K562 (cell line): Measurements from ENCODE around the gene PRKAG1. TPM values are rescaled to one million over a fixed set of nuclear protein-coding genes. Genes with fewer than 3 reads are reported as not detected.

Source experiments
- BDP1 ChIP-seq: IDR thresholded peaks from 3 replicates; pipeline ENCODE4 v1.6.1; 2011; ENCODE audit not compliant: insufficient read length, insufficient read depth
- CBFB ChIP-seq: sonication (generic); formaldehyde crosslinking; IDR thresholded peaks from 2 replicates; pipeline ENCODE4 v1.4.0; 2020; ENCODE audit warnings: mild to moderate bottlenecking, missing genetic modification reagents
- CHD4 ChIP-seq: fragments of 200-600 bp; sonication (generic); IDR thresholded peaks from 3 replicates; pipeline ENCODE4 v1.6.1; 2012; ENCODE audit warnings: low read depth, mild to moderate bottlenecking, mixed read lengths, low read length, inconsistent platforms; ENCODE audit not compliant: insufficient read depth, insufficient replicate concordance, poor library complexity, severe bottlenecking
- DPF2 ChIP-seq: fragments of 450-650 bp; IDR thresholded peaks from 2 replicates; pipeline ENCODE4 v1.6.1; 2016
- EGR1 ChIP-seq: fragments of 450-650 bp; conservative IDR thresholded peaks from 2 replicates; pipeline ENCODE4 v1.6.1; 2017; ENCODE audit warnings: mild to moderate bottlenecking
- EP400 ChIP-seq: fragments of 450-650 bp; IDR thresholded peaks from 2 replicates; pipeline ENCODE4 v1.6.1; 2017; ENCODE audit warnings: antibody characterized with exemption, mild to moderate bottlenecking, moderate library complexity
- HDAC8 ChIP-seq: fragments of 450-650 bp; IDR thresholded peaks from 2 replicates; pipeline ENCODE4 v1.6.1; 2016; ENCODE audit warnings: mild to moderate bottlenecking, missing genetic modification characterization, moderate library complexity, missing compliant biosample characterization
- HMGXB4 ChIP-seq: sonication (generic); formaldehyde crosslinking; IDR thresholded peaks from 2 replicates; pipeline ENCODE4 v1.8.1; 2023; ENCODE audit warnings: mild to moderate bottlenecking, missing genetic modification reagents
- JUNB ChIP-seq: fragments of 450-650 bp; formaldehyde crosslinking; conservative IDR thresholded peaks from 2 replicates; pipeline ENCODE4 v1.4.0; 2020; ENCODE audit warnings: mild to moderate bottlenecking
- MEF2A ChIP-seq: IDR thresholded peaks from 2 replicates; pipeline ENCODE4 v1.6.1; 2011; ENCODE audit warnings: low read depth, mild to moderate bottlenecking, low read length, moderate library complexity; ENCODE audit not compliant: control insufficient read depth
- PATZ1 ChIP-seq: fragments of 250-450 bp; sonication (Bioruptor Pico); IDR thresholded peaks from 2 replicates; pipeline ENCODE4 v1.5.0; 2020; ENCODE audit warnings: mild to moderate bottlenecking, borderline replicate concordance
- RAD21 ChIP-seq, 2 experiments: fragments of 250-450 bp in 1 of 2; fragments of 450-650 bp in 1 of 2; sonication (Bioruptor Pico) in 1 of 2; formaldehyde crosslinking in 1 of 2; IDR thresholded peaks in 1 of 2; conservative IDR thresholded peaks in 1 of 2; 2 replicates each; pipeline versions ENCODE4 v1.4.0 to v1.8.0; 2020 to 2022; ENCODE audit warnings: mild to moderate bottlenecking in 2 of 2, moderate library complexity in 1 of 2
- SMAD4 ChIP-seq: fragments of 250-450 bp; sonication (Bioruptor Pico); conservative IDR thresholded peaks from 2 replicates; pipeline ENCODE4 v1.8.0; 2021; ENCODE audit warnings: inconsistent platforms, mild to moderate bottlenecking, moderate library complexity
- SMARCC2 ChIP-seq: fragments of 450-650 bp; IDR thresholded peaks from 2 replicates; pipeline ENCODE4 v1.6.1; 2017; ENCODE audit warnings: antibody characterized with exemption, moderate library complexity, mild to moderate bottlenecking, low read depth
- SUPT5H ChIP-seq: fragments of 450-650 bp; IDR thresholded peaks from 2 replicates; pipeline ENCODE4 v1.6.1; 2016
- TCF7 ChIP-seq: sonication (generic); IDR thresholded peaks from 2 replicates; pipeline ENCODE4 v1.6.1; 2016; ENCODE audit warnings: antibody characterized with exemption, borderline replicate concordance
- ZBED1 ChIP-seq: IDR thresholded peaks from 2 replicates; pipeline ENCODE4 v1.6.1; 2014
- ZC3H4 ChIP-seq: sonication (generic); formaldehyde crosslinking; IDR thresholded peaks from 2 replicates; pipeline ENCODE4 v1.9.0; 2021; ENCODE audit warnings: missing genetic modification reagents, borderline replicate concordance
- ZFPM2 ChIP-seq: fragments of 250-450 bp; sonication (Bioruptor Pico); IDR thresholded peaks from 2 replicates; pipeline ENCODE4 v1.5.1; 2022; ENCODE audit warnings: mild to moderate bottlenecking
- ZNF280B ChIP-seq: fragments of 250-450 bp; sonication (Bioruptor Pico); IDR thresholded peaks from 2 replicates; pipeline ENCODE4 v1.5.1; 2021; ENCODE audit warnings: mild to moderate bottlenecking
- ZNF3 ChIP-seq: fragments of 250-450 bp; sonication (Bioruptor Pico); IDR thresholded peaks from 2 replicates; pipeline ENCODE4 v1.5.0; 2021; ENCODE audit warnings: mild to moderate bottlenecking, moderate library complexity
- ZNF324 ChIP-seq: fragments of 250-450 bp; sonication (Bioruptor Pico); IDR thresholded peaks from 2 replicates; pipeline ENCODE4 v1.4.0; 2020; ENCODE audit warnings: mild to moderate bottlenecking
- ZNF561 ChIP-seq: fragments of 450-650 bp; formaldehyde crosslinking; conservative IDR thresholded peaks from 2 replicates; pipeline ENCODE4 v1.4.0; 2020; ENCODE audit warnings: mild to moderate bottlenecking, moderate library complexity
- ZNF778 ChIP-seq: fragments of 450-650 bp; formaldehyde crosslinking; IDR thresholded peaks from 2 replicates; pipeline ENCODE4 v1.4.0; 2020; ENCODE audit warnings: mild to moderate bottlenecking, moderate library complexity
- polyA plus RNA-seq, 8 experiments: library from polyadenylated mRNA; depleted of rRNA in 4 of 8; stranded (reverse) in 5 of 8; unstranded in 3 of 8; fragments of >200 nt; fragmentation: Nextera tagmentation in 2 of 8; fragmentation: Illumina TruSeq in 1 of 8; extraction: Ambion mirVana in 2 of 8; extraction: Trizol in 1 of 8; gene quantifications; 2 replicates each; pipeline versions ENCODE4 v1.2.1 to v1.2.3, GENCODE V29; 2011 to 2014; ENCODE audit warnings: inconsistent platforms in 1 of 8, missing spikeins in 1 of 8
- total RNA-seq, 7 experiments: library from RNA; depleted of rRNA in 6 of 7; stranded (reverse); fragments of >200 nt in 6 of 7; fragmentation: Illumina TruSeq in 2 of 7; extraction: Trizol in 2 of 7; gene quantifications; 2 replicates each; pipeline versions ENCODE4 v1.2.1 to v1.2.3, GENCODE V29; 2011 to 2021; ENCODE audit warnings: low replicate concordance in 1 of 7

The PRKAG1 gene
- total and polyA plus RNA-seq, 9 of the 15 experiments (the other 6 are each of a cell fraction or from before 2014, with no cell fraction given), result 51.1 to 126 (median 79.1) TPM

GRCh38 chr12:49060237-49061156, 41.9 kb upstream of the PRKAG1 start, which contains the start of gene KMT2D (continued):
- TF ChIP-seq SUPT5H (peak; percentile 81), DPF2 (peak; percentile 72), ZNF280B (CRISPR knock-in tag) (no peak), BDP1 (no peak), ZNF3 (CRISPR knock-in tag) (no peak), HMGXB4 (CRISPR knock-in tag) (peak; percentile 86), ZBED1 (0 out of 2 replicates have a peak, but pooled peaks have one; percentile 27), SMAD4 (CRISPR knock-in tag) (peak; percentile 94), EGR1 (peak; percentile 37; the same call in 1 of the 2 replicates), TCF7 (peak; percentile 67; the same call in 1 of the 2 replicates), SMARCC2 (peak; percentile 17; the same call in 1 of the 2 replicates), MEF2A (0 out of 2 replicates have a peak, but pooled peaks have one; percentile 36), ZNF561 (no peak), ZFPM2 (CRISPR knock-in tag) (no peak), ZNF324 (CRISPR knock-in tag) (no peak), JUNB (CRISPR knock-in tag) (no peak), RAD21 (CRISPR knock-in tag; conservative IDR thresholded peaks at IDR 0.05 in 1 of 2, IDR thresholded peaks at IDR 0.05 in 1 of 2) (no peak), ZNF778 (CRISPR knock-in tag) (no peak), HDAC8 (tag) (no peak), EP400 (peak; percentile 99), CHD4 (no peak), ZC3H4 (CRISPR knock-in tag) (no peak), CBFB (CRISPR knock-in tag) (peak; percentile 72; the same call in 1 of the 2 replicates), PATZ1 (CRISPR knock-in tag) (no peak; the same call in 1 of the 2 replicates)
